AG08395 (cell line): ENCODE results near the gene NOC4L.
"Not testable (repeated sequence)": the region's sequence is repeated elsewhere in the genome, so short reads cannot be mapped to it uniquely, and the experiment has no call there.

Experiments
- DNase-seq: peaks from one replicate; pipeline ENCODE4 v3.0.0; 2012; ENCODE audit warnings: mixed read lengths, low spot score

NOC4L gene

DNA sequence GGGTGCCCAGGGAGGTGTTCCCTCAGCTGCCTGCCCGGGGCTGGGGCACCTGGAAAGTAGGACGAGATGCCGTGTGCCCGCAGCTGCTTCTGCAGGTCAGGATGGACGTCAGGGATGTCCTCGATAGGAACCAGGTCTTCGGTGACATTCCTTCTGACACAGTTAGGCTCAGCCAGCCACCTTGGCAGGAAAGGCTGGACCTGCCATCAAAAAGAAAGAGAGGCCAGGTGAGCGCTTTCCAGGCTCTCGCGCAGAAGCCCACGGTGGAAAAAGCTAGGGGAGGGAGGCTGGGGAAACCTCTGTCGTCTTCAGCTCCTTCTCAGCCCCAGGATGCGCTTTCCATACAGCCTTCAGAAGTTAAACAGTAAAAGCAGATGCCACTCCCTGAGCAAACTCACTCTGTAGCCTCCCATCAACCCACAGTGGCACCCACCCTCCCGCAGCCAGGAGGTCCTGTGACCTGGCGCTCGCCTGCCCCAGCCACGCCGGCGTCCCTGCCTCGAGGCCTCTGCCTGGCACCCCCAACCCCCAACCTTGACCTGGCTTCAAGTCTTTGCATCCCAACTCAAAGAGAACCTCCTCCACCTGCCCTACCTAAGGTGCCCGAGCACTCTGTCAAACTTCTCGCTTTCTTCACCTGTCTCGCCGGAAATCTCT lies 1.4 kb upstream of the NOC4L start:
- DNase-seq: no peak

DNA sequence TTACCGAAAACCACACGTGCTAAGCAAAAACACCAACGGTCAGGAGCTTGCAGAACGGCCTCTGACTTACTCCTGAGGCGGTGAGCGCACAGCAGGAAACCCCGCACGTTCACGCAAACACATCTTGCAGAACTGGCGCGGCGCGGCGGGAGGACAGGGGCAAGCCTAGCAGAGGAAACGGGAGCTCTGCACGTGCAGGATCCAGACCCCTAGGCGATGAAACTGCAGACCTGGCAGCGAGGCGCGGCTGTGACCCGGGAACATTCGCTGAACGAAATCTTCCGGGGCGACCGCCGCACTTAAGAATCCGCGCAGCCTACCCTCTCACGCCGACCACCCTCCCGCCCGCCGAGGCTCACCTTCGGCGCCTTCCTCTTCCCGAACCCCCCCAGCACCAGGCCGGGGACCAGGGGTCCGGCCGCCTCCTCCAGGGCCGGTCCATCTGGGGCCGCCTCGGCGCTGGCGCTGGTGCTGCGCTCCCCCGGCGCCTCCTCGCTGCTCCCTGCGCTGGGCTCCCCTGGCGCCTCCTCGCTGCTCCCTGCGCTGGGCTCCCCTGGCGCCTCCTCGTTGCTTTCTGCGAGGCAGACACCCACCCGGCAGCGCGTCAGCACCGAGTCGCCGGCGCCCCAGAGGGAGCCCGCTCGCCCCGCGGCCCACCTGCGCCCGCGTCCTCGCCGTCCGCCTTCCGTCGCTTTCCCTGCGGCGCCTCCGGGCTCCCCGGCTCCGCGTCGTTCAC lies 753 bp upstream of the NOC4L start:
- no peak for DNase-seq

DNA sequence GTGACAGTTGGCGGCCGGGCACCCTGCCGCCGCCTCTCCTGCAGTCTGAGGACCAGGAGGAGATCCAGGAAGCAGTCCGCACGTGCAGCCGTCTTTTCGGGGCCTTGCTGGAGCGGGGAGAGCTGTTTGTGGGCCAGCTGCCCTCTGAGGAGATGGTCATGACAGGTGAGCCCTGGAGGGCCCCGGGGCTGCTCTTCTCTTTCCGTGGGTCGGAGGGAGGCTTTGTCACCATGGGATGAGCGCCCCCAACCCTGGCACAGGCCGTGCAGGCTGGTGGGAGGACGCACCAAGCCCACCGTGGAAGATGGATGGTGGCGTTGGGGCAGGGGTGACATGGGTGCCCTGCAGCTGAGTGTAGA lies 532 bp downstream of the NOC4L start:
- no peak for DNase-seq

DNA sequence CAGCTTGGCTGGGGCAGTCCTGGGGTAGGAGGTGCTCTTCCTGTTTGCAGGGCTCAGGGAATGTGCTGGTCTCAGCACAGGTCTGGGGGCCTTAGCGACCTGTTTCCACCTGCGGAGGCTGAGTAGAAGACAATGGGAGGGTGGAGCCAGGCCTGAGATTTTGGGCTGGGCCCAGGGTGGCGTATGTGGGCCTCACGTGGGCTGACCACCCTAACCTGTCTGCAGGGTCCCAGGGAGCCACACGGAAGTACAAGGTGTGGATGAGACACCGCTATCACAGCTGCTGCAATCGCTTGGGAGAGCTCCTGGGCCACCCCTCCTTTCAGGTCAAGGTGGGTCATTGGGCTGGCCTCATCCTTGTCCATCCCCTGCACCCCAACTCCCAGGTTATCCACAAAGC lies 1.1 kb downstream of the NOC4L start:
- DNase-seq: no peak

DNA sequence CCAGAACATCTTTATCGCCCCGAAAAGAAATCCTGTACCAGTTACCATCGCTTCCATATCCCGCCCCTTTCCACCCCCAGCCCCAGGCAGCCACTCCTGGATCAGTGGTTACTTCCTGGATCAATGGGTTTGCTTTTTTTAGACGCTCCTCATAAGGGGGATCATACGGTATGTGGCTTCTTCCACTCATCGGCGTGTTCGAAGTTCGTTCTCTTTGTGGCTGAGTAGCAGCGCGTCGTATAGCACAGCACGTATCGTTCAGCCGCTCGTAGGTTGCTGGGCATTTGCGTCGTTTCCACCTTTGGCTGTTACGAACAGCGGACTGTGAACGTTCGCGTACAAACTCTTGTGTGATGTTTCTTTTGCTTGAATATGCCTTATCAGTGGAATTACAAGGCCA lies 1.8 kb downstream of the NOC4L start:
- no peak for DNase-seq

DNA sequence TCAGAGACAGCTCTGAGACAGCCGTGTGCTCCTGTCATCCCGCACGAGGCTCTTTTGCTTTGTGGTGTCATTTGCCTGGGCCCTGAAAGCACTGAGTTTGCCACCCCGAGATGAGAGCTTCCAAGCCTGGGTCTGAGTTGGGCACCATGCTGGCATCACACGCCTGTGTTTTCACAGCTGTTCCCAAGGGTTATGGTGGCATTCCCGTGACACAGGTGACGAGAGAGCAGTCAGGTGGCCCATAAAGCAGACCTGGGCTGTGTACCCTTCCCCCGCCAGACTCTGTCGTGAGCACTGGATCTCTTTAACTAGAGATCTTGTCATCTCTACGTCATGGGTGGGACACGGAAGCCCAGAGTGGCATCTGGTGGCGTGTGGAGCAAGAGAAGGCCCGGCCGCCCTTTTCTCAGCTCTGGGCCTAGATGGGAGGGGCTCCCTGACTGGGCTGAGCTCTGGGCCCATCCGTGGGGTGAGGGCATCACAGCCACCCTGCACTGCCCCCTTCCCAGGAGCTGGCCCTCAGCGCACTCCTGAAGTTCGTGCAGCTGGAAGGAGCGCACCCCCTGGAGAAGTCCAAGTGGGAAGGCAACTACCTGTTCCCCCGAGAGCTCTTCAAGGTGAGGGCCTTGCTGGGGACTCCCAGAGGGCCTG lies 2.6 kb downstream of the NOC4L start:
- no peak for DNase-seq

DNA sequence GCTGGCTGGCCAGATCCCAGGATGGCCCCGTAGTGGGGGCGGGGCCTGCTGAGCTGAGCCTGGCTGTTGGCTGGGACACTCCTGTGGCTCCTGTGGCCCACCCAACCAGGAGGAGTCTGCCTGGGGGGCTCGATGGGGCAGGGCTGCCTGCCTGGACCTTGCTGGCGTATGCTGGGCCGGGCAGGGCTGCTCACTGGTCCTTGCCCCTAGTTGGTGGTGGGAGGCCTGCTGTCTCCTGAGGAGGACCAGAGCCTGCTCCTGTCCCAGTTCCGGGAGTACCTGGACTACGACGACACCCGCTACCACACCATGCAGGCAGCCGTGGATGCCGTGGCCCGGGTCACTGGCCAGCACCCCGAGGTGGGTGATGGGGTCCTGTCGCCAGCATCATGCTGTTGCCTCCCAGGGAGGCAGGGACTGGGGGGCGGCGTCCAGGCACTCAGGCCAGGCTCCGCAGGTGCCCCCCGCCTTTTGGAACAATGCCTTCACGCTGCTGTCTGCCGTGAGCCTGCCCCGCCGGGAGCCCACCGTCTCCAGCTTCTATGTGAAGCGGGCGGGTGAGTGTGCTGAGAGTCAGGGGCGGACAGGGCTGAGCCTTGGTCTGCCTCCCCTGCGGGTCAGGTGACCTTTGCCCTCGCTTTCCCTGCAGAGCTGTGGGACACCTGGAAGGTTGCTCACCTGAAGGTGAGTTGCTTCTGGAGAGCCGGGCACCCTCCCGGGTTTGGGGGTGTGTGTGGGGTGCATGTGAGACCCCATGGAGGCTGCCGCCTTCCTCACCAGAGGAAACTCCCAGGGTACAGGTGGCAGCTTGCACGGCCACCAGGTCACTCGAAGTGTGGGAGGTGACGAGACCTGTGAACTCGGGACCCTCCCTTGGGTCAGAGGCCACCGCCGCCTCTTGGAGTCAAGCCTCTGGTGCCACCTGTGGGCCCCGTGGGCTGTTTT lies 3.4 kb downstream of the NOC4L start:
- DNase-seq: no peak

DNA sequence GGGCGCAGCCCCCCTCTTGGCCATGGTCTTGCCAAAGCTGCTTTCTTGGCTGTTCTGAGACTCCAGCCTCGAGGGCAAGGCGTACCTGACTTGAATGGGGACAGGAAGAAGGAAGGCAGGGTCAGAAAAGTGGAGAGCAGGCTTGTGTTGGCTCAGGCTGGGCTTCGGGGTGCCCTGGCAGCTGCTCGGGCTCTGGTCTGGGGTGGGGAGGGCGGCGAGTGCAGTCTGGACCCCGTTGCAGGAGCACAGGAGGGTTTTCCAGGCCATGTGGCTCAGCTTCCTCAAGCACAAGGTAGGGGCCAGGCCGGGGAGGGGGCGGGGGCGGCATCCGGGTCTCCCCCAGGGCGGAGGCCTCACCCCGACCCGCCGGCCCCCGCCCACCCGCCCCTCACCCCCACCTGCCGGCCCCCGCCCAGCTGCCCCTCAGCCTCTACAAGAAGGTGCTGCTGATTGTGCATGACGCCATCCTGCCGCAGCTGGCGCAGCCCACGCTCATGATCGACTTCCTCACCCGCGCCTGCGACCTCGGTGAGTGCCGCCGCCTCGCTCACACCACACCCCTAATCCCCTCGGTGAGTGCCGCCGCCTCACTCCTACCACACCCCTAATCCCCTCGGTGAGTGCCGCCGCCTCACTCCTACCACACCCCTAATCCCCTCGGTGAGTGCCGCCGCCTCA lies 4.2 kb downstream of the NOC4L start:
- DNase-seq: no peak

DNA sequence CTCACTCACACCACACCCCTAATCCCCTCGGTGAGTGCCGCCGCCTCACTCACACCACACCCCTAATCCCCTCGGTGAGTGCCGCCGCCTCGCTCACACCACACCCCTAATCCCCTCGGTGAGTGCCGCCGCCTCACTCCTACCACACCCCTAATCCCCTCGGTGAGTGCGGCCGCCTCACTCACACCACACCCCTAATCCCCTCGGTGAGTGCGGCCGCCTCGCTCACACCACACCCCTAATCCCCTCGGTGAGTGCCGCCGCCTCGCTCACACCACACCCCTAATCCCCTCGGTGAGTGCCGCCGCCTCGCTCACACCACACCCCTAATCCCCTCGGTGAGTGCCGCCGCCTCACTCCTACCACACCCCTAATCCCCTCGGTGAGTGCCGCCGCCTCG lies 5.3 kb downstream of the NOC4L start:
- not testable (repeated sequence) for DNase-seq

DNA sequence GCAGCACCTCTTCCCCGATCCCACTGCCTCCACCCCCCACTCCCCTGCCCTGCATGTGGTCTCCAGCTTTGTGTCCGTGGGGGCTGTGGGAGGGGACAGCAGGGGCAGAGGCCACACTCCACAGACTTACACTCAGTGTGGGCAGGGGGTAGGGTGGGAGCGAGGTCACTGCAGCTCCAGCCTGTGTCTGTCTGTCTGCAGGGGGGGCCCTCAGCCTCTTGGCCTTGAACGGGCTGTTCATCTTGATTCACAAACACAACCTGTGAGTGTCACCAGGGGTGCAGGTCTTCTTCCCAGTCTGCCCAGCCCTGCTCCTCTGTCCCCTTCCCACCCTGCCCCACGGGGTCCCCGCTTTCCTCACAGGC lies 6.5 kb downstream of the NOC4L start:
- DNase-seq: no peak

DNA sequence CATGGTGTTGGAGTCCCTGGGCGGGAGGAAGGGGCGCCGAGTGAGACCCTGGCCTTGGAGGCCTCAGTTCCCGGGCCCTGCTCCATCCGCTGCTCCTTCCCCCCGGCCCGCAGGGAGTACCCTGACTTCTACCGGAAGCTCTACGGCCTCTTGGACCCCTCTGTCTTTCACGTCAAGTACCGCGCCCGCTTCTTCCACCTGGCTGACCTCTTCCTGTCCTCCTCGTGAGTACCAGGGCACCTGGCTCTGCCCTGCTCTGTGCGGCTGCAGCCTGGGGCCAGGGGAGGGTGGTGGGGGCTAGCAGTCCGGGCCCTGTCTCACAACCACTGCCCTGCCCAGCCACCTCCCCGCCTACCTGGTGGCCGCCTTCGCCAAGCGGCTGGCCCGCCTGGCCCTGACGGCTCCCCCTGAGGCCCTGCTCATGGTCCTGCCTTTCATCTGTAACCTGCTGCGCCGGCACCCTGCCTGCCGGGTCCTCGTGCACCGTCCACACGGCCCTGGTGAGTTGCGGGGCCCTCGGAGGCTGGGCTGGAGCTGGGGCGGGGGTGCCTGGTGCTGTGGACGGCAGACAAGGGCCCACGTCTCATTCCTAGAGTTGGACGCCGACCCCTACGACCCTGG lies 7.0 kb downstream of the NOC4L start:
- no peak for DNase-seq

DNA sequence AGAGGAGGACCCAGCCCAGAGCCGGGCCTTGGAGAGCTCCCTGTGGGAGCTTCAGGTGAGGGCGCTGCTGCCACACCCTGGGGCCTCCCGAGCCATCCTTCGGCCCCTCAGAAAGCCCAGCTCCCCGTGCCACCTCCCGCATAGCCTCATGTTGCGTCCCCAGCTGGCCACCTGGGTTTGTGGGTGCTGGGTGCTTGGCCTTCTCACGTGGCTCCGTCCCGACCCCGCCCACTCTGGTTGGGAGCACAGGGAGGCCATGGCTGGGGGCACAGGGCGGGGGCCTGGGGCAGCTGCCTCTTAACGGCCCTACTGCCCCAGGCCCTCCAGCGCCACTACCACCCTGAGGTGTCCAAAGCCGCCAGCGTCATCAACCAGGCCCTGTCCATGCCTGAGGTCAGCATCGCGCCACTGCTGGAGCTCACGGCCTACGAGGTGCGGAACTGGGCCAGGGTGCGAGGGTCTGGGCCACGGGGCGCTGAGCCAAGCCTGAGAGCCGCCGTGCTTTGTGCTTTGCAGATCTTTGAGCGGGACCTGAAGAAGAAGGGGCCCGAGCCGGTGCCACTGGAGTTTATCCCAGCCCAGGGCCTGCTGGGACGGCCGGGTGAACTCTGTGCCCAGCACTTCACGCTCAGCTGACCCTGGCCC lies 7.6 kb downstream of the NOC4L start:
- DNase-seq: no peak

DNA sequence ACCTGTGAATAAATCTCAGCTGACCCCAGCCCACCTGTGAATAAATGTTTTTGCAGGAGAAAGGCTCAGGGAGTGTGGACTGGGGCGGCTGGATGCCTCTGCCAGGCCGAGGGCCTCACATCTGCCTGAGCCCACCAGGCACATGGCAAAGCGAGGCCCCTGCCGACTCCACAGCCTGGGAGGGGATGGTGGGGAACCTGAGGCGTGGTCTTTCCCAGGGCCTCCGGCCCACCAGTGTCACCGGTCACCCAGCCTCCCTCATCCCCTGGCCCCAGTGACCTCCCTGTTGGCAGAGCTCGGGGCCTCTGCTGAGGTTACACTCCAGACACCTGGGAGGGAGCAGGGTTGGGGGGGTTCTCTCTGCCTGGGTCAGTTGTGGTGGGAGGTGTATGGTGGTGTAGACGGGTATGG lies 8.2 kb downstream of the NOC4L start:
- no peak for DNase-seq

DNA sequence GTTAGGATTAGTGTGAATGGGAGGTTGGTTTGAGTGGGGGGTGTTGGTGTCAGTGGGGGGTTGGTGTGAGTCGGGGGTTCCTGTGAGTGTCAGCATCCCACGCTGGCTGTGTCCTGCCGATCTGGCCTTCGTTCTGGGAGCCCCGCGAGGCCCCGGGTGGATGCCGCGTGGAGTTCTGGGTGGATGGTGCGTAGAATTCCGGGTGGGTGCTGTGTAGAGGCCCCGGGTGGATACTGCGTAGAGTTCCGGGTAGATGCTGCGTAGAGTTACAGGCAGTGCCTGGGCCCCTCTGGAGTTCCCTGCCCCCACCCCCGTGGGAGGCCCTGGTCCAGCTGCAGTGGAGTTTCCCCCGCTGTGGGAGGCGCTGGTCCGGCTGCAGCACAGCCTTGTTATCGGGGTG lies 8.7 kb downstream of the NOC4L start:
- DNase-seq: no peak

DNA sequence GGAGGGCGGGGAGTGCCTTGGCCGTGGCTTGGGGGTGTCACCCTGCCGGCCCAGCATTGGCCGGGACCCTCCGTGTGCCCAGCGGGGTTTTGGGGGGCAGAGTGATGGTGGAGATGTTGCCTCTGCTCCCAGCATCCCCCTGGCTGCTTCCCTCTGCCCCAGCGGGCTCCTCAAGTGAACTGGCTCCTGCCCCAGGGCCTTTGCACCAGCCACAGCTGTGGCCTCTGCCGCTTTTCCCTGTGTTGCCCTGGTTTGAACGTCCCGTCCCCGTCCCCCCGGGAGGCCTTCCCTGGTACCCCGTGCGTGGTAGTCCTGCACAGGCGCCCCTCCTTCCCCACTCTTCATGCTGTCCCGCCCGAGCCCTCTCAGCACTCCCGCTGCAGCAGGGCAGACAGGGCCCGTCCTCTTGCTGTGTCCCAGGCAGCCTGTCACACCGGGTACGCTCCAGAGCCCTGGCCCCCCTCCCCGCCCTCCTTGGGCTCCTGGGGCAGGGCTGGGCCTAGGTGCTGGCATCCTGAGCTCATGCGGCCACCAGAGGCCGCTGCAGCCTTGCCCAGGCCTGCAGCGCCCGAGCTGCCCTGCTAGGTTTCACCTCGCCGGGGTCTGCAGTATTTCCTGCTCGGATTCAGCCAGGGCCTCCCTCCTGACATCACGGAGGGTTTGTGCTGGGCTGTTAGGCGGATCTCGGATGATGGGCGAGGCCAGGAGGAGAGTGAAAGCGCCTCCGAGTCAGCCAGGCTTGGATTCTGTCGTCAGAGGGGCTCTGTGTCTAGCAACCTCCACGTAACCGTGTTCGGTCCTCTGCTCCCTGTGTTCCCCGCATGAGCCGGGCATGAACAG lies 9.5 kb downstream of the NOC4L start:
- DNase-seq: peak; percentile 87

DNA sequence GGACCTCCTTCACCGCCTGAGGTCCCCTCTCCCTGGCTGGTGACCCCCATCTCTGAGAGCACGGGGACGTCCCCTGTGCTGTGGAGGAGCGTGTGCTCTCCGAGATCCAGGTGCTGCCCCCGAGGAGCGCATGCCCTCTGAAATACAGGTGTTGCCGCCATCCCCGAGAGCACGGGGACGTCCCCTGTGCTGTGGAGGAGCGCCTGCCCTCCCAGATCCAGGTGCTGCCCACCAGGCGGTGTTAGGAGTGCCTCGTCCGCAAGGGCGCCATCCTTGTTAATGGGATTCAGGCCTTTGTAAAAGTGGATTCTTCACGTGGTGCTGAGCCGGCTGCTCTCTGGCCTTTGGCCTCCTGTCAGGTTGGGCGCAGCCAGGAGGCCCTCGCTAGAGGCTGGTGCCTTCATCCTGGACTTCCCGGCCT lies 10.1 kb downstream of the NOC4L start:
- DNase-seq: no peak

DNA sequence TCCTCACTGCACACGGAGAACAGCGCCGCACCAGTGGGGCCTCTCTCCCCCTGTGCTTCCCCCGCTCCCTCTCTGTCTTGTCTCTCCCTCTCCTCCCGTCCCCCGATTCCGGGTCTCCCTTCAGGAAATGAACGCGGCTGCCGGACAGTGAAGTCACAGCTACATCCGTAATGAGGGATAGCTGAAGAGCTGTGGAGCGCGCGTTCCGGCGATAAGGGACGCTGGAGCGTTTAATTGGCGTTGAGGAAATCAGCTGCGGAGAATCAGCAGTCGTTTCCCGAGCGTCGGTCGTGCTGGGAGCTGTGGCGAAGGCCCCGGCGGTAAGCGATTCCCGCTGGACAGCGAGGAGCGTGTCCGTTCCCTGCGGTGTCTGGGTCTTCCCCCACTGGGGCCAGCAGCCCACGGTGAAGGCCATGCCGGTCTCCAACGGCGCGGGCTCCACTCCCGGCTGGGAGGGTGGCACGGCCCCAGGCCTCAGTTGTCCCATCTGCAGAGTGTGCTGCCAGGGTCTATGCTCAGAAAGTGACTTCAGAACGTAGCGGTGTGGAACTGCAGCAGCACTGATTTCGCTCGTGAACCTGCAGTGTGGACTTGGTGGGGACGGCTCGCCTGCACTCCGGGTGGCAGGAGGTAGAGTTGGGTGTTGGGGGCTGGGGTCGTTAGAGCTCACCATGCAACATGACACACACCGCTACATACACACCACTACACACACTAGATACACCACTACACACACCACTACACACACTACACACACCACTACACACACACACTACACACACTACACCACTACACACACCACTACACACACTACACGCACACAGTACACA lies 10.9 kb downstream of the NOC4L start:
- no peak for DNase-seq

DNA sequence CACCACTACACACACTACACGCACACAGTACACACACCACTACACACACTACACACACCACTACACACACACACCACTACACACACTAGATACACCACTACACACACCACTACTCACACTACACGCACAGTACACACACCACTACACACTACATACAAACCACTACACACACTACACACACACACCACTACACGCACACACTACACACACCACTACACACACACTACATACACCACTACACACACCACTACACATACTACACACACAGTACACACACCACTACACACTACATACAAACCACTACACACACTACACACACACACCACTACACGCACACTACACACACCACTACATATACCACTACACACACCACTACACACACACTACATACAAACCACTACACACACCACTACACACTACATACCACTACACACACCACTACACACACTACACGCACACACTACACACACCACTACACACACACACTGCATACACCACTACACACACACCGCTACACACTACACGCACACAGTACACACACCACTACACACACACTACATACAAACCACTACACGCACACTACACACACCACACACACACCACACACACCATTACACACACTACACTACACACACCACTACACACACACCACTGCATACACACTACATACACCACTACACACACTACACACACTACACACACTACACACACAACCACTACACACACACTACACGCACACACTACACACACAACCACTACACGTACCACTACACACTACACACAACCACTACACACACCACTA lies 11.7 kb downstream of the NOC4L start:
- DNase-seq: no peak
